ENCODE results near the gene UST. TPM values are rescaled to one million over a fixed set of nuclear protein-coding genes. Genes with fewer than 3 reads are reported as not detected.
A peak's percentile ranks its signal among the peaks of the same experiment; 100 is the strongest.
"Not testable (repeated sequence)": the region's sequence is repeated elsewhere in the genome, so short reads cannot be mapped to it uniquely, and the experiment has no call there.

Gene UST
- total RNA-seq, 2 experiments from 2014 or later, result 0.29 to 0.50 TPM

DNA sequence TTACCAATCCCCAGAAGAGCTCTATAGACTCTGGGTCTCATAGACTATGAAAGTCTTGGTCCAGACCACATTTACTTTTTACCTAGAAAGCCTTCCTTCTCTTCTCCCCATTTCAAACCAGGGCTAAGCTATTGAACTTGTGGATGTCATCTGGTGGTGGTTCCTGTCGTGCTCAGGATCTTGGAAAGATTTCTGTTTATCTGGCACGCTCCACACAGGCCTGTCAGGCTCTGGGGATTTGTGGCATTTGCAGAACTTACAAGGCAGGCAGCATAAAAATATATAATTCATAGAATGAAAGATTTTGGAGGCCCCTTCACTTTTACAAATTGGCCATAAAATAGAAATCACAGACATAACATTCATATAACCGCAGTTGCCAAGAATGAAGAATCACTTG is 188.1 kb downstream of the UST start:
- Mint-ChIP-seq H3K9me3 (no peaks in the 10 kb centered on the region), H3K27me3 (peaks cover 7% of the 10 kb centered on the region), H3K36me3 (ENCODE audit: low read depth) (no peaks in the 10 kb centered on the region), H3K4me3 (no peak overlapping the region), H3K27ac (no peak overlapping the region), H3K4me1 (no peaks in the 10 kb centered on the region)
- ChIA-PET POLR2A (no interaction called here), CTCF (no interaction called here)
- DNase-seq, result no peak

DNA sequence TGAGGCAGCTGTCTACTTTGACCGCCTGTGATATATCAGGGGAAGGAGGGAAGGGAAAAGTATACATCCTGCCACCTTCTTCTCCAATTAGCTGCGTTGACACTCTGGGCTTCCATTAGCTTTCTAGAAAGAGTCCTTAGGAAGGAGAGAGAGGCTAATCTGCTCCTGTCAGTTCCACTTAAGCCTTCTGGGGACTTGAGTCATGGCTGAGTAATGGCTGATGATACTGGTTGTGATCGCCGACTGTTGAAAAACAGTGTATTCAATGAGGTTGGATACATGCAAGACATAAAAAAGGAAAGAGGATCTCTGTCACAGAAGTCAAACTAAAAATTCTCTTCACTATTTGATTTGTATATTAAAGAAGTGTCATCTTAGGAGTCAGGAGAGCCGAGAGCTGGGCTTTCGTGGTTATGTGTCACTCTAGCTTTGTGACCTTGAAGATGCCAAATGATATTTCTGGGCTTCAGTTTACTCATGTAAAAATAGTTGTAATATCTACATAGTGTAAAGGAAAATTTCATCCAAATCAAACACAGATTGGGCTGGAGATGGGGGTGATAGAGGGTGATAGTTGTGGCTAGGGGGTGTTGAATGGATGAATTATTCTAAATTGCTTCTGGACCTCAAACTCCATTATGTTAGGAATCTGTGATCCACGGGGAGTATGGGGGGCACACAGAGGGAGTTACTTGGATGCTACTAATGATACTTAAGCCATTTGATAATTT is 189.0 kb downstream of the UST start:
- no peak for DNase-seq
- Mint-ChIP-seq H3K9me3 (no peaks in the 10 kb centered on the region), H3K4me3 (no peak overlapping the region), H3K27me3 (peaks cover 7% of the 10 kb centered on the region), H3K27ac (no peak overlapping the region), H3K4me1 (no peaks in the 10 kb centered on the region), H3K36me3 (ENCODE audit: low read depth) (no peaks in the 10 kb centered on the region)
- CTCF ChIA-PET, result no interaction called here
- POLR2A ChIA-PET, result no interaction called here

DNA sequence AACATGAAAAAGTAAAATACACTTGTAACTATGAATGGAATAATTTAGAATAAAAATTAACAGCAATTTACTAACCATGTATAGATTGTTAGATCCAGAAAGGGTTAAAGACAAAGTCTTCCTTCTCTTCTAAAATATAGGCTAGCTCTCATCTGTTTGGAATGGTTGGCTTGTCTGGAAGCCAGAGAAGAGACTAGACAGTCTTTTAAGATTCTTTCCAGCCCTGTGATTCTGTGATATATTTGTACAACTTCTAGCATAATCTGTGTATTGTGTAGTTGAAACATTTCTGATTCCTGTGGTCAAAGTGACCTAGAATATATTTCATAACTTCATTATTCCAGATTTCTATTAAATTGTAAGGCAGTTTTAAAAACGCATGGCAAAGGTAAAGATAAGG is 196.6 kb downstream of the UST start:
- Mint-ChIP-seq H3K36me3 (ENCODE audit: low read depth) (no peaks in the 10 kb centered on the region), H3K4me1 (no peaks in the 10 kb centered on the region), H3K9me3 (no peaks in the 10 kb centered on the region), H3K27ac (no peak overlapping the region), H3K4me3 (no peak overlapping the region), H3K27me3 (peaks cover 8% of the 10 kb centered on the region)
- ChIA-PET POLR2A (no interaction called here), CTCF (no interaction called here)
- no peak for DNase-seq

DNA sequence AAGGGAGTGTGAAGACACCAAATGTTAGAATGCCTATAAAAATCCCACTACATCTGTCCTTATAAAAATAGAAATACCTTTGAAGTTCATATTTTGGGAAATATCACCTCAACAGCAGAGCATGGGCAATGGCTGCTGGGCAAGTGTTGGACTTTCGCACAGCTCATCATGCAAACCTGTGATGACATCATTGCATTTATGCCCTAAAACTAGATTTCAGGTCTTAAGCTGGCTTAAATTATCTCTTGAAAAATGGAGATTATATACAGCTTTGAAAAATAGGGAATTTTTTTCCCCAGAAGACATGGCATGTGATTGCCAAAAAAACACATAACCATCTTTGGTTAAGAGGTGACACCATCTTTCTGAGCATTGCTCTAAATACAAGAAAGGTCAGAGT is 197.8 kb downstream of the UST start:
- CTCF ChIA-PET, result no interaction called here
- Mint-ChIP-seq H3K27ac (no peak overlapping the region), H3K4me1 (no peaks in the 10 kb centered on the region), H3K9me3 (no peaks in the 10 kb centered on the region), H3K4me3 (no peak overlapping the region), H3K27me3 (peaks cover 5% of the 10 kb centered on the region), H3K36me3 (ENCODE audit: low read depth) (no peaks in the 10 kb centered on the region)
- DNase-seq, result no peak
- POLR2A ChIA-PET, result no interaction called here

DNA sequence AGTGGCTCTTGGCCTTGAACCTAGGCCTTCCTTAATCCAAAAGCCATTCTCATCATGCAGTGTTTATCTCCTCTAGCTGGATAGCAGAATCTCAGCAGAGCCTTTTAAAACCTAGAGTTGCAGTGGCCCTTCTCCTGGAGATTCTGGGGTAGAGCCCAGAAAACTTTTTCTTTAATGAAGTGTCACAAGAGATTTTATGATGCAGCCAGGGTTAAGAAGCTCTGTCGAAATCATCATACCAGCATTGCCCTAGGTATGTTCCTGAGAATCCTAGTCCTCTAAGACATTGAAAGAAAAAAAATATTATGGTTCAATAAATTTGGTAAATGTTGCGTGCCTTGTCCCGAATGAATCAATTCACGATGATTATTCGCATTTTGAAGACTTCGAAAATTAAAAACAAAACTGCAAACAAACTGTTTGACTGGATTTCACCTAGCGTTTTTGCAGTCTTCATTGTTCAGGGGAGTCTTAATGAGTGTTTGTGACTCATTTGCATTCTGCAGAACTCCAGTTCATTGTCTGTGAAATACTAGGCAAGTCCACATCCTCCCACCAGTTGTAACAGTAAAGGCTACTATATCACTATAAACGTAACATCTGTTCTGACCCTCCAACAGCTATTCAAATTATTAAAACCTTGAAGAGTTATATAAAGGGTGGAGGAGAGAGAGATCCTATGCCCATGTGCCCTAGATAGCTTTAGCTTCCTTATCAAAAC is 198.6 kb downstream of the UST start:
- Mint-ChIP-seq H3K9me3 (no peaks in the 10 kb centered on the region), H3K36me3 (ENCODE audit: low read depth) (no peaks in the 10 kb centered on the region), H3K27me3 (peaks cover 5% of the 10 kb centered on the region), H3K4me3 (no peak overlapping the region), H3K27ac (no peak overlapping the region), H3K4me1 (no peaks in the 10 kb centered on the region)
- POLR2A ChIA-PET, result no interaction called here
- DNase-seq, result no peak
- CTCF ChIA-PET, result no interaction called here

DNA sequence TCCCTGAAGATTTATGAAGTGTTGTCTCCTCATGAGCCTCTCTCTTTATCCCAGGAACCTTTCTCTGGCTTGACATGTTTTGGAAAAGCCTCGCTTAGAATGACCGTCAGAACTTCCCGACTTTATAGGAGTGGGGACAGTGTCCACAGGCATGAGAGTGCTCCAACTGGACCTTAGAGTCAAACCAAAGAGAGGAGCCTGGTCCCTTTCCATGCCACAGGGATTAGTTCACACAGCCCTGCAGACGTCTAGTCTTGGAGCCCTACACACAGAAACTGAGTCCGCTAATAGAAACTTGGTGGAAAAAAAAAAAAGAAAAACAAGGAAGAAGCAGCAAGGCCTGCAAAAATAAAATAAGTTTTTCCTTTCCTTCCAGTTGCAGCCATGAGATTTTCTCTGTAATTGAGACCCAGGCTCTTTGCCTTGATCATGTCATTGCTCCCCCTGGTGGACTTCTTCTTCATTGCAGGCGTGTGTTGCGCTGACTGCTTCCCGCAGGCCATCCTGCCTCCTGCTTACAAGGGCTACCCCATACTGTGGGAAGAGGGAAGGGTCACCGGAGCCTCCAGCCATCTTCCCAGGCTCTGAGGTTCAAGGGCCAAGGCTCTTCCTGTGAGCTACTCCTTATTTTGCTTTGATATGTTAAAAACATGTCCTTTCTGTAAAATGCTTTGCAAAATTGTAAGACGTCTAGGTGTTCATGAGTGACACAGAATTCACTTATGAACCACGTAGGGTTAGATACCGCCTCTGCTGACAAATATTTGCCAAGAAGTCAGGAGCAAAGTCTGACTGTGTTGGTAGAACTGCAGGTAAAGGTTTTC is 201.0 kb downstream of the UST start:
- Mint-ChIP-seq H3K4me1 (no peaks in the 10 kb centered on the region), H3K36me3 (ENCODE audit: low read depth) (no peaks in the 10 kb centered on the region), H3K9me3 (no peaks in the 10 kb centered on the region), H3K4me3 (no peak overlapping the region), H3K27ac (no peak overlapping the region), H3K27me3 (peaks cover 7% of the 10 kb centered on the region)
- ChIA-PET CTCF (no interaction called here), POLR2A (no interaction called here)
- peak; percentile 82 for DNase-seq

DNA sequence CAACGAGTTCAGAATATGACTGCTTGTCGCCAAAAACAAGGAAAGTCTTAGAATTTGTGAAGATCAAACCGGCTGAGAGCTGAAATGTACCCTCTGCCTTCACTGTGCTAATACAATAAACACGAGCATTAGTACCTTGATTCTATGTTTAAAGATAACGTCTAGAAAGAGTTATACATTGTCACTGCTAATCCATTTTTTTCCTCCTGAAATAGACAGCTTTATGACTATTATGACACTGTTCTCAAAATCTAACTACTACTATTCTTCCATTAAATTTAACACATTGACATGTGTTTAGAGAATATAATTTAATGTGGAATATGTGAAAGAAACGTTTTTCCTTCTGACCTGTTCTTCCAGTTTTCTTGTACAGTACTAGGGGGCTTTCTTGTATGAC is 204.8 kb downstream of the UST start:
- Mint-ChIP-seq H3K36me3 (ENCODE audit: low read depth) (no peaks in the 10 kb centered on the region), H3K27ac (no peak overlapping the region), H3K4me3 (no peak overlapping the region), H3K9me3 (no peaks in the 10 kb centered on the region), H3K4me1 (no peaks in the 10 kb centered on the region), H3K27me3 (peaks cover 7% of the 10 kb centered on the region)
- no peak for DNase-seq
- CTCF ChIA-PET, result interaction anchor here (0.5 kb wide), 1 partner anchor 414 kb away, joined by 3 read pairs; no protein-coding TSS in a partner anchor
- POLR2A ChIA-PET, result no interaction called here

DNA sequence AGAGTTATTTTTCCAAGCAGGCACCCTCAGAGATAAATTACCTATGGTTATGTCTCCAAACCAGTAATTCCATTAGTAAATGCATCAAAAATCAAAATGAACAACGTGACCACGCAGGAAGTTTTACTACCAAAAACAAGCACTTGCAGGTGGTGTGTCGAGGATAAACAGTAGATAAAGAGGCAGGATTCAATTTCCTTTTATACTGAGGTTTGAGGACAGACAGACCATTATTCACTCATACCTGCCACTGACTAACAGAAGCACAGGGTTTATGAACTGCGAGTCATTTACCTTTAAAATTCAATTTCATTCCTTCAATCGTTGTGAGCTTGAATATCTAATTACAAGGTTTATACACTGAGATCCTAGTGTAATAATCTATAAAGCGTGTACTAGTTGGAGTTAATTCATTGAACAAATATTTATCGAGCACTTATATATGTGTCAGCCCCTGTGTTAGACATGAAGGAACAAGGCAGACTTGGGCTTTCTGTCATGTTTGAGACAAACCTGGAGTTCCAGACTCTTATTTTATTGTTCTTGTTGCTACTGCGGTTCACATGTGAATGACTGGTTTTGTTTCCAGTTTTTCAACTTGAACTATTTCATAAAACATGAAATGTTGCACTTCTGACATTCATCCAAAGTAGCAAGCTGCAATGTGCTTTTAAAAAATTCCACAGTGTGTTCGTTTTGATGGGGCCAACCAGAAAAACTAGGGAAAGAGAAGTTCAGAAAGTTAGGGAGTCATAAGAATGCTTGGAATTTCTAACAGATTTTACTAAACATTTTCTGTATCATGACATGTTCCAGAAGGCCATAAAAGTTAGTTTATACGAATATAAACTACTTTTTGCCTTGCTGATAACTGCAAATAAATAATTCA is 205.6 kb downstream of the UST start:
- Mint-ChIP-seq H3K27me3 (peaks cover 7% of the 10 kb centered on the region), H3K4me1 (no peaks in the 10 kb centered on the region), H3K9me3 (no peaks in the 10 kb centered on the region), H3K27ac (no peak overlapping the region), H3K36me3 (ENCODE audit: low read depth) (no peaks in the 10 kb centered on the region), H3K4me3 (no peak overlapping the region)
- ChIA-PET CTCF (no interaction called here), POLR2A (no interaction called here)
- no peak for DNase-seq

DNA sequence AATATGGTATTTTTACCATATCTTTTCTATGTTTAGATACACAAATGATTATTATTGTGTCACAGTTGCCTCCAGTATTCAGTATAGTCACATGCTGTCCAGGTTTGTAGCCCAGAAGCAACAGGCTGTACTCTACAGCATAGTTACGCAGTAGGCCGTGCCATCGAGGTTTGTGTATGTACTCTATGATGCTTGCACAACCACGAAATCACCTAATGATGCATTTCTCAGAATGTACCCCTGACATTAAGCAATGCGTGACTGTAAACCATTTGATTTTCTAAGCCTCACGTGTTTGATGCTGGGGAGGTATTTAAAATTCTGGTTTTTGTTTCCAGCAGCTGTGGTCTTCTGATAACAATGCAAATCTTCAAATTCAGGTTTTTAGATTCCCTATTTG is 207.6 kb downstream of the UST start:
- H3K27ac Mint-ChIP-seq, result no peak overlapping the region
- no peak overlapping the region for H3K4me3 Mint-ChIP-seq
- DNase-seq, result no peak
- no peaks in the 10 kb centered on the region for H3K4me1 Mint-ChIP-seq
- H3K36me3 Mint-ChIP-seq (ENCODE audit: low read depth), result no peaks in the 10 kb centered on the region
- H3K27me3 Mint-ChIP-seq, result peaks cover 8% of the 10 kb centered on the region
- no peaks in the 10 kb centered on the region for H3K9me3 Mint-ChIP-seq
- ChIA-PET CTCF (no interaction called here), POLR2A (no interaction called here)

DNA sequence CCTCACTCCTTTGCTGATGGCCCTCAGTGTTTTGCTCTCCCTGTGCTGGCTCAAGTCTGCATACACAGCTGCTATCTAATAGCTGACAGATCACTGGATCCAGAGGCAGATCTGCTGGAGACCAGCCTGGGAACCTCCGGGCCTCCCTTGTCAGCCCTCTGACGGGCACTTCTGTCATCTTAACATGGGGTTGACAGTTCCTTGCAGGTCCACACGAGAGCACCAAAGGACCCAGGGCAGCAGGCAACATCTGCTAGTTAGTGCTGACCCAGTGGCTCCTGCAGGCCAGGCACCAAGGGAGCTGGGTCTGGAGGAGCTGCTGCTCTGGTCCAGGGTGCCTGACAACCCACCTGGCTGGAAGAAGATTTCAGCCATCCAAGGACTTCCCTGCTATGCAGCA is 208.1 kb downstream of the UST start:
- POLR2A ChIA-PET, result no interaction called here
- Mint-ChIP-seq H3K27ac (no peak overlapping the region), H3K9me3 (no peaks in the 10 kb centered on the region), H3K4me1 (no peaks in the 10 kb centered on the region), H3K4me3 (no peak overlapping the region), H3K36me3 (ENCODE audit: low read depth) (no peaks in the 10 kb centered on the region), H3K27me3 (peaks cover 8% of the 10 kb centered on the region)
- CTCF ChIA-PET, result no interaction called here
- no peak for DNase-seq

DNA sequence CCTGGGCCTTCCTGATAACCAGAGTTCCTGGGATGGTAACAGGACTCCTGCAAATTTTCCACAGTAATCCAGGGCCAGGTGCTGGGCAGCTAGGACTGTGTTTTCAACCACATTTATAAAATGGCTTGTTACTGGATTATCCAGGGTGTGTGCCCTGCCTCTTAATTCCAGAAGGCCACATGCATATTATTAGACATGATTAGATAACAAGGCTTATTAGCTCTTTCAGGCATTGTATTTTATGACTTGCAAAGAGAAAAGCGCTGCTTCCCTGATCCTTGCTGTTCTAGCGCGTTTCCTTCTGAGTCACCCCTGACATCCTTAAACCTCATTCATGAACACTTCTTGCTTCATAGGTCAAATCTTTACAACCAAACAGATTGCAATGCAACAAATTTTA is 208.6 kb downstream of the UST start:
- CTCF ChIA-PET, result no interaction called here
- H3K36me3 Mint-ChIP-seq (ENCODE audit: low read depth), result no peaks in the 10 kb centered on the region
- no peak for DNase-seq
- H3K27ac Mint-ChIP-seq, result no peak overlapping the region
- no peak overlapping the region for H3K4me3 Mint-ChIP-seq
- no peaks in the 10 kb centered on the region for H3K4me1 Mint-ChIP-seq
- POLR2A ChIA-PET, result no interaction called here
- H3K9me3 Mint-ChIP-seq, result no peaks in the 10 kb centered on the region
- H3K27me3 Mint-ChIP-seq, result peaks cover 7% of the 10 kb centered on the region

DNA sequence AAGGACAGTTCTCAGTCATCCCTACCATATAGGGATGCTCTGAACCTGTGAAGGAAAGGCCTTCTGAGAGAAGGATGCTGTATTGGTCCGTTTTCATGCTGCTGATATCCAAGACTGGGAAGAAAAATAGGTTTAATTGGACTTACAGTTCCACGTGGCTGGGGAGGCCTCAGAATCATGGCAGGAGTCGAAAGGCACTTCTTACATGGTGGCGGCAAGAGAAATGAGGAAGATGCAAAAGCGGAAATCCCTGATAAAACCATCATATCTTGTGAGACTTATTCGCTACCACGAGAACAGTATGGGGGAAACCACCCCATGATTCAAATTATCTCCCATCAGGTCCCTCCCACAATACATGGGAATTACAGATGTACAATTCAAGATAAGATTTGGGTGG is 209.3 kb downstream of the UST start:
- H3K36me3 Mint-ChIP-seq (ENCODE audit: low read depth); POLR2A ChIA-PET; H3K9me3 Mint-ChIP-seq; H3K27ac Mint-ChIP-seq; H3K4me3 Mint-ChIP-seq; CTCF ChIA-PET; H3K4me1 Mint-ChIP-seq; H3K27me3 Mint-ChIP-seq; DNase-seq: not testable (repeated sequence)

DNA sequence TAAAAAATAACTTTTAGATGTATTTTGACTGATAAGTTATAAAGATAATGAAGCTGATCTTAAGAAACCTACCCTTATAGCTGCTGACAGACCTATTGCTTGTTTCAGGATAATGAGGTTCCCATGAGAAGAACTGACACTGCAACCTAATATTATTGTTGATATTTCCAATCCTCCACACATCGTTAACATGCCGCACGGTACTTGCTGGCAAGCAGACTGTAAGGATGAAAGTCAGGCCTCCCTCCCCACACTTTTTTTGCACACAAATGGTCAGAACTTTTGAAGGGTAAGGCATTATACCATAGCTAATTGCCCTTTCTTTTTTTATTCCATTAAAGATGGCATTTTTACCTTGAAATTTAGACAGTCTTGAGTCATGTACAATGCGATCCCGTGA is 210.9 kb downstream of the UST start:
- no peak for DNase-seq
- Mint-ChIP-seq H3K9me3 (no peaks in the 10 kb centered on the region), H3K36me3 (ENCODE audit: low read depth) (no peaks in the 10 kb centered on the region), H3K27ac (no peak overlapping the region), H3K4me1 (no peaks in the 10 kb centered on the region), H3K4me3 (no peak overlapping the region), H3K27me3 (peaks cover 1% of the 10 kb centered on the region)
- ChIA-PET CTCF (no interaction called here), POLR2A (no interaction called here)
